Heart left ventricle (tissue), 13 donors: ENCODE results near the gene CCNJL.

Source experiments
- POLR2A ChIP-seq, 2 donors: fragments of 450-650 bp; IDR thresholded peaks; one replicate each; pipeline ENCODE4 v1.6.1; 2017; ENCODE audit warnings: antibody characterized with exemption in 2 of 2, mild to moderate bottlenecking in 2 of 2, moderate library complexity in 2 of 2
- TF ChIP-seq, protein P1 (sequence below), 12 donors: fragments of 200-600 bp; sonication (generic) in 4 of 12; IDR thresholded peaks; one replicate each; pipeline versions ENCODE4 v1.5.0 to v1.8.0; 2018 to 2022; ENCODE audit warnings: antibody characterized with exemption in 12 of 12, mild to moderate bottlenecking in 5 of 12
- donor health status: ischemic (EF 13 %, LVEDD 7.1; RV severe dilation, severe dysfunction).
- donor health status: DM: no; HTN: yes; CAD: no.
- donor health status: DM: no; HTN: no; CAD: no.
- donor health status: ischemic (EF 25% LVEDD 6.9; RV normal size, moderate dysfunction).
- donor health status: ischemic (EF 25% LVEDD 5.7; RV mildly dilated, moderate dysfunction).
- donor health status: ischemic (EF 35%, LVEDD 5.7; RV mildly dilated, moderate dysfunction).
- donor health status: nonischemic (EF 11% LVEDD 7.7; RV severe dilation, severe dysfunction).
- donor health status: DM: yes; HTN: yes; CAD: no.
- donor health status: PGD.
- donor health status: ischemic (EF 29% LVEDD 5.4; RV normal size, mild dysfunction).
- donor health status: nonischemic (EF 23%, LVEDD 6.1; RV moderate dilation, normal function).

DNA sequence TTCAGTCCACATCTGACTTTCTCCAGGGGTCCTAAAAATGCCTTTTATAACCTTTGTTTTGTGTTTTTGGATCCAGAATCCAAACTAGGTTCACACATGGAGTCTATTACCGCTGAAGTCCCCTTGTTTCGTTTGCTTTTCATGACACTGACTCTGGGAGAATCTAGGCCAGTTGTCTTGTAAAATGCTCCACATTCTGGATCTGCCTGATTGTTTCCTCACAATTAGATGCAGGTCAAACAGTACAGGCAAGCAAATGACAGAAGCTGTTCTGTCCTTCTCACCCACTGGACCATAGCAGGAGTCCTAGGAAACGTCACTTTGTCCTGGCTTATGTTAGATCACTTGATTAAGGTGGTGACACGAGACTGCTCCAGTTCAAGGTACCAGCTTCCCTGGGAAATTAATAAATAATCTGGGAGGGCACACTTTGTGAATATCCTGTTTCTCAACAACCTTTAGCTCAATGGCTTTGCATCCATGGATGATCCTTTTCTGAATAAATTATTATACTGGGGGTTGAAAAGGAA lies 49.0 kb downstream of the CCNJL start:
- TF ChIP-seq, protein P1, sequence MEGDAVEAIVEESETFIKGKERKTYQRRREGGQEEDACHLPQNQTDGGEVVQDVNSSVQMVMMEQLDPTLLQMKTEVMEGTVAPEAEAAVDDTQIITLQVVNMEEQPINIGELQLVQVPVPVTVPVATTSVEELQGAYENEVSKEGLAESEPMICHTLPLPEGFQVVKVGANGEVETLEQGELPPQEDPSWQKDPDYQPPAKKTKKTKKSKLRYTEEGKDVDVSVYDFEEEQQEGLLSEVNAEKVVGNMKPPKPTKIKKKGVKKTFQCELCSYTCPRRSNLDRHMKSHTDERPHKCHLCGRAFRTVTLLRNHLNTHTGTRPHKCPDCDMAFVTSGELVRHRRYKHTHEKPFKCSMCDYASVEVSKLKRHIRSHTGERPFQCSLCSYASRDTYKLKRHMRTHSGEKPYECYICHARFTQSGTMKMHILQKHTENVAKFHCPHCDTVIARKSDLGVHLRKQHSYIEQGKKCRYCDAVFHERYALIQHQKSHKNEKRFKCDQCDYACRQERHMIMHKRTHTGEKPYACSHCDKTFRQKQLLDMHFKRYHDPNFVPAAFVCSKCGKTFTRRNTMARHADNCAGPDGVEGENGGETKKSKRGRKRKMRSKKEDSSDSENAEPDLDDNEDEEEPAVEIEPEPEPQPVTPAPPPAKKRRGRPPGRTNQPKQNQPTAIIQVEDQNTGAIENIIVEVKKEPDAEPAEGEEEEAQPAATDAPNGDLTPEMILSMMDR (IDR thresholded peaks at IDR 0.05) = no peak
- no peak for TF ChIP-seq POLR2A (IDR thresholded peaks at IDR 0.05)
